ENCODE data around the gene PPP2R2B.

The PPP2R2B gene

GRCh38 chr5:146884066-146884626 lies 5.6 kb upstream of the PPP2R2B start:
- no peak for DNase-seq

- no peak for DNase-seq
Observed at GRCh38 chr5:146883511-146883910, 5.0 kb upstream of the PPP2R2B start.

- no peak for DNase-seq
Observed at GRCh38 chr5:146880966-146881365, 2.4 kb upstream of the PPP2R2B start.

GRCh38 chr5:146877783-146878475 lies 628 bp downstream of the PPP2R2B start:
- DNase-seq = no peak

GRCh38 chr5:146877178-146877681 lies 1.3 kb downstream of the PPP2R2B start:
- no peak for DNase-seq

- no peak for DNase-seq
Observed at GRCh38 chr5:146873186-146873917, 5.2 kb downstream of the PPP2R2B start.

GRCh38 chr5:146872188-146872587 lies 6.4 kb downstream of the PPP2R2B start:
- DNase-seq = no peak

- no peak for DNase-seq
Observed at GRCh38 chr5:146867996-146868708, 10.4 kb downstream of the PPP2R2B start.

- DNase-seq = no peak
Observed at GRCh38 chr5:146866263-146866662, 12.3 kb downstream of the PPP2R2B start.

- no peak for DNase-seq
Observed at GRCh38 chr5:146862641-146863040, 15.9 kb downstream of the PPP2R2B start.

- no peak for DNase-seq
Observed at GRCh38 chr5:146860213-146860893, 18.2 kb downstream of the PPP2R2B start.

- no peak for DNase-seq
Observed at GRCh38 chr5:146852089-146852488, 26.5 kb downstream of the PPP2R2B start.

GRCh38 chr5:146851133-146851532 lies 27.4 kb downstream of the PPP2R2B start:
- DNase-seq = no peak

GRCh38 chr5:146849694-146850303 lies 28.8 kb downstream of the PPP2R2B start:
- DNase-seq = no peak

- no peak for DNase-seq
Observed at GRCh38 chr5:146848133-146848532, 30.4 kb downstream of the PPP2R2B start.

- no peak for DNase-seq
Observed at GRCh38 chr5:146840016-146840415, 38.5 kb downstream of the PPP2R2B start.

GRCh38 chr5:146836226-146836842 lies 42.2 kb downstream of the PPP2R2B start:
- no peak for DNase-seq

GRCh38 chr5:146832985-146833732 lies 45.4 kb downstream of the PPP2R2B start:
- DNase-seq = no peak

GRCh38 chr5:146828385-146828784 lies 50.2 kb downstream of the PPP2R2B start:
- no peak for DNase-seq

- DNase-seq = no peak
Observed at GRCh38 chr5:146827901-146828300, 50.7 kb downstream of the PPP2R2B start.

- DNase-seq = peak; percentile 9
Observed at GRCh38 chr5:146825033-146825432, 53.5 kb downstream of the PPP2R2B start.

Data from fibroblast of skin of scalp (primary cell).